Lower leg skin (tissue), 4 donors: Measurements from ENCODE around the gene TMEM235. TPM values are rescaled to one million over a fixed set of nuclear protein-coding genes. Genes with fewer than 3 reads are reported as not detected.
"Not testable (repeated sequence)": the region's sequence is repeated elsewhere in the genome, so short reads cannot be mapped to it uniquely, and the experiment has no call there.

ENCODE experiments used
- DNase-seq, 2 donors: peaks; one replicate each; pipeline ENCODE4 v3.0.0-alpha.2; 2019; ENCODE audit warnings: low spot score in 2 of 2
- H3K4me3 ChIP-seq: fragments of 200-600 bp; sonication (generic); 2 replicates; pipeline ENCODE4 v1.5.1; 2017; ENCODE audit warnings: mild to moderate bottlenecking, low read depth; ENCODE audit not compliant: poor library complexity, severe bottlenecking
- CTCF ChIP-seq, 3 donors: fragments of 450-650 bp; IDR thresholded peaks; one replicate each; pipeline ENCODE4 v1.5.1; 2016; ENCODE audit warnings: antibody characterized with exemption in 3 of 3, mild to moderate bottlenecking in 3 of 3, moderate library complexity in 2 of 3
- POLR2A ChIP-seq, 2 donors: fragments of 450-650 bp; IDR thresholded peaks; one replicate each; pipeline ENCODE4 v1.6.1; 2016 to 2017; ENCODE audit warnings: antibody characterized with exemption in 2 of 2, mild to moderate bottlenecking in 1 of 2, moderate library complexity in 1 of 2
- WGBS, 2 donors: methylation state at CpG; one replicate each; pipeline ENCODE4 v1.1.5; 2018; 5-methylcytosine and 5-hydroxymethylcytosine counted together
- intact Hi-C: fragments of 100-400 bp; cut with DNase I; formaldehyde crosslinking; loops from one replicate; pipeline ENCODE4 v1.15.0; 2023; ENCODE audit warnings: low total_unique reads
- total RNA-seq, 4 donors: library from RNA; depleted of rRNA; stranded (reverse); fragments of >200 nt; gene quantifications; one replicate each; pipeline ENCODE4 v1.1.0, GENCODE V29; 2016

The TMEM235 gene
- total RNA-seq, 4 donors from 2014 or later = not detected

GRCh38 chr17:78233678-78234077 is 2.2 kb downstream of the TMEM235 start:
- intact Hi-C loops = no loop called here
- DNase-seq = no peak
- no peak overlapping the region for H3K4me3 ChIP-seq
- TF ChIP-seq POLR2A (IDR thresholded peaks at IDR 0.05) (no peak), CTCF (IDR thresholded peaks at IDR 0.05) (no peak)
- 91 to 94% methylated on average over 10 of the region's 10 CpGs for WGBS, 2 donors

GRCh38 chr17:78234261-78234865 is 2.9 kb downstream of the TMEM235 start:
- TF ChIP-seq CTCF (IDR thresholded peaks at IDR 0.05) (no peak), POLR2A (IDR thresholded peaks at IDR 0.05) (no peak)
- intact Hi-C loops = no loop called here
- 82% methylated on average over 16 to 17 of the region's 17 CpGs for WGBS, 2 donors
- H3K4me3 ChIP-seq = no peak overlapping the region
- no peak for DNase-seq

GRCh38 chr17:78235022-78235421 is 3.6 kb downstream of the TMEM235 start:
- intact Hi-C loops, H3K4me3 ChIP-seq, DNase-seq: not testable (repeated sequence)
- 69 to 76% methylated on average over 6 of the region's 6 CpGs for WGBS, 2 donors

GRCh38 chr17:78235885-78236284 is 4.5 kb downstream of the TMEM235 start:
- intact Hi-C loops = no loop called here
- no peak for DNase-seq
- H3K4me3 ChIP-seq = no peak overlapping the region
- 85 to 100% methylated on average over 7 to 8 of the region's 8 CpGs for WGBS, 2 donors
- TF ChIP-seq POLR2A (IDR thresholded peaks at IDR 0.05) = no peak
- TF ChIP-seq CTCF (IDR thresholded peaks at IDR 0.05) = no peak

- intact Hi-C loops = no loop called here
- no peak overlapping the region for H3K4me3 ChIP-seq
- 89 to 94% methylated on average over 12 to 18 of the region's 20 CpGs for WGBS, 2 donors
- TF ChIP-seq POLR2A (IDR thresholded peaks at IDR 0.05) (no peak), CTCF (IDR thresholded peaks at IDR 0.05) (no peak)
- no peak for DNase-seq
Observed at GRCh38 chr17:78236362-78237127, 5.1 kb downstream of the TMEM235 start.

- no peak overlapping the region for H3K4me3 ChIP-seq
- WGBS, 2 donors = 45 to 63% methylated on average over 8 to 11 of the region's 11 CpGs
- DNase-seq = no peak
- intact Hi-C loops = no loop called here
- TF ChIP-seq CTCF (IDR thresholded peaks at IDR 0.05) (no peak), POLR2A (IDR thresholded peaks at IDR 0.05) (no peak)
Observed at GRCh38 chr17:78237401-78238012, 6.1 kb downstream of the TMEM235 start.
